HPDE6-E6E7 (cell line): ENCODE results near the gene ODAD3.

ENCODE experiments used
- DNase-seq: peaks from one replicate; pipeline ENCODE4 v3.0.0; 2011; ENCODE audit warnings: missing footprints; ENCODE audit errors: extremely low spot score

ODAD3 gene

GRCh38 chr19:11377237-11377636 is 57.7 kb downstream of the ODAD3 start:
- no peak for DNase-seq

GRCh38 chr19:11375143-11375948 is 59.6 kb downstream of the ODAD3 start:
- no peak for DNase-seq

GRCh38 chr19:11374433-11375142 is 60.3 kb downstream of the ODAD3 start, which contains the start of gene SWSAP1:
SWSAP1 (plus strand) TSS chr19:11374666; CDS start chr19:11374681, 15 bp downstream.
- DNase-seq: peak; percentile 100

GRCh38 chr19:11373885-11374432 is 61.0 kb downstream of the ODAD3 start:
- DNase-seq: no peak

GRCh38 chr19:11373166-11373884 is 61.6 kb downstream of the ODAD3 start:
- DNase-seq: no peak

GRCh38 chr19:11370744-11371143 is 64.2 kb downstream of the ODAD3 start:
- DNase-seq: no peak
